Natural killer cell treated with Interleukin-12 subunit alpha and Interleukin-12 subunit beta and Interleukin-15 and Interleukin-18, amount 100 ng/mL, for 72 hours (primary cell): ENCODE data around the gene BTC. TPM values are rescaled to one million over a fixed set of nuclear protein-coding genes. Genes with fewer than 3 reads are reported as not detected.

ENCODE experiments used
- ATAC-seq, 2 donors: fragments of 150-1000 bp; cut with Tn5 transposase in 1 of 2; sonication (Bioruptor Pico), chemical (Tn5 transposase) in 1 of 2; 2 replicates each; pipeline ENCODE4 v1.10.0; 2021
- DNase-seq: peaks from one replicate; pipeline ENCODE4 v3.0.0; 2022; ENCODE audit warnings: low spot score
- H3K27ac Mint-ChIP-seq, 2 donors: 1 replicate in 1 of 2; 2 replicates in 1 of 2; pipeline ENCODE4 v1.8.0; 2022; ENCODE audit warnings: mixed read lengths in 2 of 2, mild to moderate bottlenecking in 1 of 2, moderate library complexity in 1 of 2
- H3K27me3 Mint-ChIP-seq, 2 donors: 1 replicate in 1 of 2; 2 replicates in 1 of 2; pipeline ENCODE4 v1.8.0; 2022; ENCODE audit warnings: mixed read lengths in 2 of 2
- H3K36me3 Mint-ChIP-seq: one replicate; pipeline ENCODE4 v1.8.0; 2022; ENCODE audit warnings: mixed read lengths
- H3K4me1 Mint-ChIP-seq, 2 donors: 1 replicate in 1 of 2; 2 replicates in 1 of 2; pipeline ENCODE4 v1.8.0; 2022; ENCODE audit warnings: low read depth in 2 of 2, mixed read lengths in 2 of 2, mild to moderate bottlenecking in 1 of 2
- H3K4me3 Mint-ChIP-seq: one replicate; pipeline ENCODE4 v1.8.0; 2022; ENCODE audit warnings: mixed read lengths
- H3K9me3 Mint-ChIP-seq: 2 replicates; pipeline ENCODE4 v1.8.0; 2022; ENCODE audit warnings: mixed read lengths
- total RNA-seq, 2 donors: library from RNA; stranded (reverse); gene quantifications; one replicate each; pipeline ENCODE4 v1.2.3, GENCODE V29; 2022

Gene BTC
- total RNA-seq, 2 donors from 2014 or later: not detected

DNA sequence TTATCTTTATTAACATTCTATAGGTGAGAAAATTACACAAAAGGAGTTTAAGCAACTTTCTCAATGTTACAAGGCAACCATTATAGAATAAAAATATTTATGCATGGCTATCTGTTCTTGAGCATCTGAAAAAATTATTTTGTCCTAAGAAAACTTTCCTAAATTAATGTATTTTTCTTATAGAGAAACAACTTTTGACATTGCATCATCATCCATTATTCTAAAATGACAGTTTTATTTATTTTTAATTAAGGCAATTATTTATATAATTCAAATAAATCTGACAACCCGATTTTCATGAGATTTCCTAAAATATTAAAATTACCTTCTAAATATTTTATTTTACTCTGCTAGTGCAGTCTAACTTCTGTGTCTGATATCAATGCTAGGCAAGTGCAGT is 4.8 kb downstream of the BTC start:
- no peaks in the 10 kb centered on the region for H3K36me3 Mint-ChIP-seq
- no peaks in the 10 kb centered on the region for H3K4me1 Mint-ChIP-seq
- ATAC-seq (no peak), DNase-seq (no peak)
- H3K27ac Mint-ChIP-seq: no peak overlapping the region
- no peak overlapping the region for H3K4me3 Mint-ChIP-seq
- H3K27me3 Mint-ChIP-seq: peaks cover 14 to 17% of the 10 kb centered on the region in 2 donors
- H3K9me3 Mint-ChIP-seq: peaks cover 2% of the 10 kb centered on the region

DNA sequence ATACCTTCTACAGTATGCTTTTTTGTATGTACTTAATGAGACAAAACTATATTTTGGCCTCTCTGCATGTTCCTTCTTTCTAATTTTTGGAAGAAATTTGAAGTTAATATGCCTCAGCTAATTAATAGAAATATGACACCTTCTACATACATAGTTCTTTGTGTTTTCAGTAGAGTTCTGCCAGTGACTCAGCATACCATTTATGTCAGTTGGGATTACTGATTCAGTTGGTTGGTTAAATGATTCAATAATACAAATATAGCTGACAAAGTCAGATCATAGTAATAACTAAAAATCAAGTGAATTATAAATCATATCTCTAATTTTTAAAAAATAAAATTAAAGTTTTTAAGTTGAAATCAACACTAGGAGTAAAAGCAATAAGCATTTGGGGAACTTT is 16.8 kb downstream of the BTC start:
- H3K9me3 Mint-ChIP-seq: peaks cover 4% of the 10 kb centered on the region
- DNase-seq: no peak
- H3K27me3 Mint-ChIP-seq: peaks cover 0 to 2% of the 10 kb centered on the region in 2 donors
- ATAC-seq: no peak
- no peaks in the 10 kb centered on the region for H3K4me1 Mint-ChIP-seq
- no peak overlapping the region for H3K4me3 Mint-ChIP-seq
- H3K36me3 Mint-ChIP-seq: no peaks in the 10 kb centered on the region
- no peak overlapping the region for H3K27ac Mint-ChIP-seq

DNA sequence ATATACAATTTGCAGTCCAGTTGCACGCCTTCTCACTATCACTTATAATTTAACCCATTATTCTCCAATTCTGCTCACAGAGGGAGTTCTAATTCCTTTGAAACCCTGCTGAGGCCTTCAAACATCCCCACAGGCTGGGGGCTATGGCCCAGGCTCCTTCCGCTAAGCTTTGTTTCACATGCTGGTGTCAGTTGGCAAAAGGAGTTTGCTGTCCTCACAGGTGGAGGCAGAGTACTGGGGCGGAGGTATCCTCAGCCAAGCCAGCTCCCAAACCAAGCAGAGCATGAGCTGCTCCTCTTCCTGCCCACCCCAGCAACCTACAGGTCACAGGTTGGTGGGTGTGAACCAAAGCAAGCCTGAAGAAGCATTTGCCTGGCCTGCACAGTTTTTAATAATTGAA is 21.5 kb downstream of the BTC start:
- Mint-ChIP-seq H3K27ac (no peak overlapping the region), H3K36me3 (no peaks in the 10 kb centered on the region), H3K4me1 (no peaks in the 10 kb centered on the region), H3K9me3 (peaks cover 3% of the 10 kb centered on the region), H3K4me3 (no peak overlapping the region), H3K27me3 (peaks cover 0 to 2% of the 10 kb centered on the region in 2 donors)
- ATAC-seq: no peak
- no peak for DNase-seq

DNA sequence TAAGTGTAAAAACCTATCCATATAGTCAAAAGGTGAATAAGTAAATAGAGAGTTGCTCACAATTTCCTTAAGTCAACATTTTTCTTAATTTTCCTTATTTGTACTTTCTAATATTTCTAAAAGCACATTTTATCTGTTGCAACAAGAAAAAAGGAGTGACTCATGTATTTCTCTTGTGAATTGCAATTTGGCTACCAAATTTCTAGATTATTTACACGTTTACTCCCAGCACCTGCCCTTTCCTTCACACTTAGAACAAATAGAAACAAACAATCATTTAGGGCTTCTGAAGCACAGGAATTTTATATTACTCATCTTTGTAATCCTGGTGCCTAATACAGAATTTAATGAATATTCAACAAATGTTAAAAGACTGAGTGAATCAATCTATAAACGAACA is 22.2 kb downstream of the BTC start:
- Mint-ChIP-seq H3K4me1 (no peaks in the 10 kb centered on the region), H3K36me3 (no peaks in the 10 kb centered on the region), H3K27ac (no peak overlapping the region), H3K9me3 (peaks cover 3% of the 10 kb centered on the region), H3K27me3 (peaks cover 0 to 2% of the 10 kb centered on the region in 2 donors), H3K4me3 (no peak overlapping the region)
- ATAC-seq (no peak), DNase-seq (no peak)

DNA sequence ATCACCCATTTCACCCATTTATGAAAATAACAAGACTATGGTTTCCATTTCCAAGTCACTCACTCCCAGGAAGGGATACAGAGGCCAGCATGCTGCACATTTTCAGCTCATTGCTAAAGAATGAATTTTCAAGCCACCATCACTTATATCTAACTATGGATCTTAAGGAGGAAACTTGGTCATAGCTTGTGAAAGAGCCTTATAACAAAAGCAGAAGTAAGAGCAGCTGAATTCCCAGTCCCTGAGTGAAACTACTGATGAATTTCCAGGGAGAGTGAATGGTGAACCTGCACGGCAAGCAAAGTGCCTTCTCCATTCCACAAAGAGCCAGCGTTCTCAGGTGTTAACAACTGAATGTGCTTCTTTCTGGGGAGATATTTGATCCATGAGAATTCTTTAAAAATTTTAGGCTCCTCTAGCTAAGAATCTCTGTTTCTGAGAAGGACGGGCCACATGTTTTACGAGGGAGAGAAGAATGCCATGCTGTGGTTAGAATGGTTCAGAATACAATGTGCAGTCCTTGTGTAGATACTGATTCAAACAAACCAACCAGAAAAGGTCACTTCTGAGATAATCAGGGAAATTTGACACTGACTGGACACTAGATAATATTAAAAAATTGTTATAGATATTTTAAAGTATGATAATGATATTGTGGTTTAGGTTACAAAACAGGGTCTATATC is 24.0 kb downstream of the BTC start:
- no peak for ATAC-seq
- H3K4me1 Mint-ChIP-seq: no peaks in the 10 kb centered on the region
- H3K4me3 Mint-ChIP-seq: no peak overlapping the region
- no peak overlapping the region for H3K27ac Mint-ChIP-seq
- no peaks in the 10 kb centered on the region for H3K36me3 Mint-ChIP-seq
- peaks cover 3% of the 10 kb centered on the region for H3K9me3 Mint-ChIP-seq
- no peak for DNase-seq
- peaks cover 0 to 2% of the 10 kb centered on the region in 2 donors for H3K27me3 Mint-ChIP-seq

DNA sequence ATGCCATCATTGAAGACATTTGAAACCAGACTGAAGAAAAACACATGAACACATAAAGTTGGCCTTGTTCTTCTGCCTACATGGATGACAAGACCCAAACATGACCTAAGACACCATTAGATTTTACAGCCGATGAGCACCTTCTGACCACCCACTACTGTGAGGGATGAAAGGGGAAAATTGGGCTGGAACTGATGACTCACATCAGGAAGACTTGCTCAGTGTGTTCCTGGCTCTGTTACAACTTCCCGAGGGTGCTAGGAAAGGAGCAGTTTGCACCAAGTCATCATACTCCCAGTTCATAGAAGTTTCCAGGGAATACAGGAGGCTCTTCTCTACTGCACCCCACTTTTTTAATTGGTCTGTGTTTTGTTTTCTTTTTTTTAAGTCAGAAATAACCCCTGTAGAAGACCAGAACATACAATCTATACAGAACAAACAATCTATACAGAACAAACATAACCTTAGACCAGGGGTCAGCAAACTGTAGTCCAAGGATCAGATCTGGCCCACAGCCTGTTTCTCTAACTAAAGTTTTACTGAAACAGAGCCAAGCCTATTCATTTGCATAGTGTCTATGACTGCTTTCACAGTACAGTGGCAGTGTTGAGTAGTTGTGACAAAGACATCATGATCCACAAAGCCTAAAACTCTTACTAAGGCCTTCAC is 25.3 kb downstream of the BTC start:
- Mint-ChIP-seq H3K36me3 (no peaks in the 10 kb centered on the region), H3K27me3 (no peaks in the 10 kb centered on the region), H3K9me3 (peaks cover 3% of the 10 kb centered on the region), H3K4me3 (no peak overlapping the region), H3K27ac (no peak overlapping the region), H3K4me1 (no peaks in the 10 kb centered on the region)
- ATAC-seq: no peak
- DNase-seq: no peak

DNA sequence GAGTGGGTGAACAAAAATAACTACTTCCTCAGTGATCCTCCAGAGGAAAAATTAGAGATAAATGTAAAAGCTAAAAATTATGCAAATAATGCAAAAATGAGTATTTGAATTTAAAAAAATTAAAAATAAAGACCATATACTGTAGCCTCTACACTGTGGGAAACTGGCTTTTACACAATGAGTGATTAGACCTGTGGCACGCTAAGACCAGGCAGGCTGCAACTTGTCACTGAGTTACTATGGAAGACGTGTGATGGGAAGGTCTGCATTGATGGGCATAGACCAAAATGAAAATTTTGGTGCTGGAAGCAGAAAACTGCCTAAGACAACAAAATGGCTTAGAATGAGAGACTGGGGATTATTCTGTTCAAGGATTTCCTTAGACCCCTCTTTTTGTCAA is 30.2 kb downstream of the BTC start:
- Mint-ChIP-seq H3K4me3 (no peak overlapping the region), H3K27ac (no peak overlapping the region)

DNA sequence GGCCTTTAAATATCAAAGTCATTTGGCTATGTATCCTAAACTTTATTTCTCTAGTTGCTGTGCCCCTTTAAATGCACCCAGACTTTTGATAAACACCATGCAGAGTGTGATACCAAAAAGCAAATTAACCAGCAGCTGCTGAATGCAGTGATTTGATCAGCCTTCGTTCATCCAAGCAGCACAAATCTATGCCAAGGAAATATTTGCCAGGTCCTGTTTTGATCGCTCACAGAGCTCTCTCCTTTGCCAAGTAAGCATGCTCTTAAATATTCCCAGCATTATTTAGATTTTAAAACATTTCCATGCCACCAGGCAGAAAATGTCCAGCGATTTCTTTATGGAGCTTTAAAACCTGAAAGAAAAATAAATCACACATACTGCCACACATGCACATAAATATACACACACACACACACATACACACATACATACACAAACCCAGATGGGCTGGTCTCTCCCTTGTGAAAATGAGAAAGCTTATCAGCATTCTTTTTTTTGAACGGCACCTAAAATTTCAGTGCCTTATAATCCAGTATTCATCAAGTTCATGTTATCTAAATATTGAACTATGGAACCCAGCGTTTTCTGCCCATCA is 35.7 kb downstream of the BTC start:
- Mint-ChIP-seq H3K4me3 (no peak overlapping the region), H3K4me1 (no peaks in the 10 kb centered on the region), H3K36me3 (peaks cover 4% of the 10 kb centered on the region), H3K27me3 (no peaks in the 10 kb centered on the region), H3K9me3 (peaks cover 10% of the 10 kb centered on the region), H3K27ac (no peak overlapping the region)
- DNase-seq (no peak), ATAC-seq (no peak)

More for the DNA sequence above, 30.2 kb downstream of the BTC start:
- DNase-seq: no peak
- H3K27me3 Mint-ChIP-seq: no peaks in the 10 kb centered on the region
- peaks cover 4% of the 10 kb centered on the region for H3K36me3 Mint-ChIP-seq
- H3K4me1 Mint-ChIP-seq: no peaks in the 10 kb centered on the region
- ATAC-seq: no peak
- peaks cover 10% of the 10 kb centered on the region for H3K9me3 Mint-ChIP-seq

DNA sequence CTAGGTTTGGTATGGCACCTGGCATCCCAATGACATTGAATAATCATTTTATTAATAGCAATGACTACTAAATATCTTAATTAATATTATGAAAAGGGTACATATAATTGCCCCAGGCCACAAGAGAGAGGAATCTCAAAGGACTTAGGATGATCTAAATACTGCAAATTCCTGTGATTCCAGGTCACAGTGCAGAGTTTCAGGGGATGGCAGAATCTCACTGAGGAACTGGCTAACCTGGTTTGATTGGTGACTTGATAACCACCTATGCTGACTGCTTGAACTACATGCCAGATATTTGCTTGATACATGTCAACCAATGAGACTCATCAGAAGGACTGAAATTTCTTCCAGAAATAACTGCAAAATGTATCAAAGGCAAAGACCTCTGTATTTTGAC is 37.2 kb downstream of the BTC start:
- H3K27me3 Mint-ChIP-seq: no peaks in the 10 kb centered on the region
- ATAC-seq (no peak), DNase-seq (no peak)
- peaks cover 7% of the 10 kb centered on the region for H3K9me3 Mint-ChIP-seq
- no peak overlapping the region for H3K4me3 Mint-ChIP-seq
- no peaks in the 10 kb centered on the region for H3K4me1 Mint-ChIP-seq
- H3K36me3 Mint-ChIP-seq: peaks cover 4% of the 10 kb centered on the region
- no peak overlapping the region for H3K27ac Mint-ChIP-seq

DNA sequence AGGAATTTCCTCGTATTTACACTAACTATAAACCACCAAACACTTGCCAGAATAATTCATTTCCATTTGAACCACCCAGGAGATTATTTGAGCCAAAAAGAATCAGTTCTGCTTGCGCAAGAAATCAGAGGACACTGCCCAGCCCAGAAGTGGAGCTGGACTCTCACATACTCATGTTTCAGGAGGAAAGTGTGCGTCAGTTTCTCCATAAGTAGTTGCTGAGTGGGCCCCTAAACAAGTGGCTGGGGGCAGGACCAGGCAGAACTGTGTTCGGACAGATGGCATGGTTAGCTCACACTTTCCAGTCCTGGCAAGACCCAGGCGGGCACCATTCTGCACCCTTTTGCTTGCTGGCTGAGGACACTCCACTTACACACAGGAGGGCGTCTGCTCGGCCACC is 38.8 kb downstream of the BTC start:
- ATAC-seq: no peak
- H3K4me3 Mint-ChIP-seq: no peak overlapping the region
- no peak overlapping the region for H3K27ac Mint-ChIP-seq
- peaks cover 3% of the 10 kb centered on the region for H3K9me3 Mint-ChIP-seq
- H3K27me3 Mint-ChIP-seq: no peaks in the 10 kb centered on the region
- no peaks in the 10 kb centered on the region for H3K36me3 Mint-ChIP-seq
- DNase-seq: no peak
- no peaks in the 10 kb centered on the region for H3K4me1 Mint-ChIP-seq

DNA sequence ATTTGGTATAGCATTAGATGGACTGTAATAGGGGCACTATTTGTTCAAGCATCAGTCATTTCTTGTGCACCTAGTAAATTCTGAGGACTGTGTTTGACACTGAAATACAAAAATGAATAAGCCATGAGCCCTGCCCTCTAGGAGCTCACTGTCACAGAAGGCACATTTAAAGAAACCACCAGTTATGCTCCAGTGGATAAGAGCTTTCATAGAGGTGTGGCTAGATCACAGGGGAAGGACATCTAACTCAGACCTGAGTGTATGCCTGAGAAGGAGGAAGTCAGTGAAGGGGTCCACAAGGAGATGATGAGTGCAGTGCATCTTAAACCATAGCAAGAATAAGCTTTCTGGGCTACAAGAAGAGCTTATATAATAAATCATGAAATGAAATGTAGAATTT is 40.1 kb downstream of the BTC start:
- Mint-ChIP-seq H3K27me3 (no peaks in the 10 kb centered on the region), H3K9me3 (peaks cover 3% of the 10 kb centered on the region), H3K36me3 (no peaks in the 10 kb centered on the region), H3K4me3 (no peak overlapping the region), H3K27ac (no peak overlapping the region), H3K4me1 (no peaks in the 10 kb centered on the region)
- DNase-seq (no peak), ATAC-seq (no peak)

DNA sequence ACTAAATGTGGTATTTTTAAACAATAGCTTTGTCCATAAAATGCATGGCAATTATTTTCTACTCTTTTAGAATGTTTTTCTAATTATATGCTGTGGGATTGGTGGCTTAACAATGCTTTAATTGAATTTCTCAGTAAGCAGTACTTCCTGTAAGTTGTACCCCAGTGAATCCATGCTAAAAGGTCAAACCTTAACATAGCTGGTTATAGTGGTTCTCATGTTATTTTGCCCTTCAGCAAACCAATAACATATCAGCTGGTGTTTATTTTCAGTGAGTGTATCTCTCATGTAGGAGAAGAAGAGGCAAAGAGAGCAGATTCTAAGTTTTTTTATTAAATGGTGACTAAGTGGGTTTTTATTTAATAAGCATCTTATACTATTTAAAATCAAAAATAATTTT is 41.5 kb downstream of the BTC start:
- no peak for DNase-seq
- no peak for ATAC-seq
- Mint-ChIP-seq H3K4me1 (no peaks in the 10 kb centered on the region), H3K9me3 (peaks cover 3% of the 10 kb centered on the region), H3K4me3 (no peak overlapping the region), H3K27ac (no peak overlapping the region), H3K36me3 (no peaks in the 10 kb centered on the region), H3K27me3 (no peaks in the 10 kb centered on the region)

DNA sequence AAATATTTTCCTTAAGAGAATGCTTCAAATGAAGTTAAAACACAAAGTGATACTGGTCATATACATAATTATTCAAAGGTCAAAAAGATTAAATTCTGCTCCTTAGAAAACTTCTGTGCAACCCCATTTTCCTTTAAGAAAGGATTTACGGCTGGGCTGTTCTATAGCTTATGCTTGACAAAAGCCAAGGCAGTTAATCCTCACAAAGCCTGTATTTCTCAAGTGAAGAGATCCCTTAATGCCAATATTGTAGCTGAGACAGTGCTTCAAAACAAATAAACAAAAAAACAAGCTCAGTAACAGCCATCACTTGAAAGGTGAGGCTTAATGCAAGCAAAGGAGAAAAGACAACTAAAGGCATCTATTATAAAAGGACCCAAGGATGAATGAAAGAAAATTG is 42.5 kb downstream of the BTC start:
- DNase-seq: no peak
- no peaks in the 10 kb centered on the region for H3K27me3 Mint-ChIP-seq
- no peak overlapping the region for H3K4me3 Mint-ChIP-seq
- H3K4me1 Mint-ChIP-seq: no peaks in the 10 kb centered on the region
- no peak for ATAC-seq
- H3K27ac Mint-ChIP-seq: no peak overlapping the region
- peaks cover 3% of the 10 kb centered on the region for H3K9me3 Mint-ChIP-seq
- no peaks in the 10 kb centered on the region for H3K36me3 Mint-ChIP-seq

DNA sequence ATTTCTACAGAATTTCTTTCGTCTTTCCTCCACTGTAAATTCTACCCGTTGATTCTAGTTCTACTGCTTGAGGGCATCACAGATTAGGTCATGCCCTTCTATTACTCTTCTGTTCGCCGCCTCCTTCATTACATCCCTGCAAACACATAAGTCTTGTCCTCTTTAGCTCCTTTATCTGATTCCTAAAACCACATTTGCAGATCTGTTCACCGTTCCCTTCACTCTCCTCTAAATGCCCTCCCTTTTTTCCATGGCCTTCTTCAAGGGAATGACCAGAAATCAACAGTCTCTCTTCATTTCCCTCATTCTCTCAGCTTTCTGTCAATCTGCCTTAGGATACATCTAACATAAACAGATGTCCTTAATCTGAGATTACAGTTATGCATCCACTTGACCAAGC is 43.1 kb downstream of the BTC start:
- Mint-ChIP-seq H3K9me3 (peaks cover 3% of the 10 kb centered on the region), H3K27me3 (no peaks in the 10 kb centered on the region), H3K36me3 (no peaks in the 10 kb centered on the region), H3K4me1 (no peaks in the 10 kb centered on the region), H3K4me3 (no peak overlapping the region), H3K27ac (no peak overlapping the region)
- DNase-seq: no peak
- ATAC-seq: no peak
